Lower lobe of right lung (tissue), 2 donors: ENCODE measurements around the gene NCOA1. TPM values are rescaled to one million over a fixed set of nuclear protein-coding genes. Genes with fewer than 3 reads are reported as not detected.

Experiments
- ATAC-seq, 2 donors: fragments of 200-7000 bp; cut with Tn5 transposase; one replicate each; pipeline ENCODE4 v1.9.1; 2020 to 2022; ENCODE audit warnings: mild to moderate bottlenecking in 2 of 2, moderate library complexity in 2 of 2
- DNase-seq: peaks from one replicate; pipeline ENCODE4 v3.0.0-alpha.2; 2020
- H3K27ac ChIP-seq: fragments of 200-600 bp; one replicate; pipeline ENCODE4 v1.8.0; 2022
- H3K27me3 ChIP-seq: fragments of 200-600 bp; one replicate; pipeline ENCODE4 v1.8.0; 2022; ENCODE audit warnings: low read depth
- H3K36me3 ChIP-seq: fragments of 200-600 bp; one replicate; pipeline ENCODE4 v1.8.0; 2022; ENCODE audit warnings: mild to moderate bottlenecking
- H3K4me1 ChIP-seq: fragments of 200-600 bp; one replicate; pipeline ENCODE4 v1.8.0; 2022
- H3K4me3 ChIP-seq: fragments of 200-600 bp; one replicate; pipeline ENCODE4 v1.8.0; 2022; ENCODE audit warnings: mild to moderate bottlenecking
- H3K9me3 ChIP-seq: fragments of 200-600 bp; one replicate; pipeline ENCODE4 v1.8.0; 2022
- CTCF ChIP-seq: fragments of 200-600 bp; IDR thresholded peaks from one replicate; pipeline ENCODE4 v1.8.0; 2022; ENCODE audit warnings: antibody characterized with exemption, mild to moderate bottlenecking
- intact Hi-C: fragments of 100-400 bp; cut with DNase I; formaldehyde crosslinking; loops from one replicate; pipeline ENCODE4 v1.11.0; 2022
- total RNA-seq: library from RNA; stranded (reverse); fragmentation: NEBNext Ultra II Directional; extraction: Animal tissue kit (Norgen Biotek cat#: 25700); gene quantifications from one replicate; pipeline ENCODE4 v1.2.1, GENCODE V29; 2021
- donor health status: DM: no; HTN: yes; CAD: no; lungs with severe emphysema.

The NCOA1 gene
- total RNA-seq, 1 donor from 2014 or later: 48.3 TPM

- no peak overlapping the region for H3K27ac ChIP-seq
These were observed 211.7 kb downstream of the NCOA1 start for GRCh38 chr2:24702800-24703199.

GRCh38 chr2:24704692-24705091 is 213.6 kb downstream of the NCOA1 start:
- TF ChIP-seq CTCF: no peak
- Histone ChIP-seq H3K36me3 (peaks cover 31% of the 10 kb centered on the region), H3K27me3 (no peaks in the 10 kb centered on the region), H3K4me1 (no peaks in the 10 kb centered on the region), H3K4me3 (no peak overlapping the region), H3K9me3 (no peaks in the 10 kb centered on the region), H3K27ac (no peak overlapping the region)
- intact Hi-C loops: no loop called here
- ATAC-seq (no peak), DNase-seq (no peak)

More at GRCh38 chr2:24702800-24703199, 211.7 kb downstream of the NCOA1 start:
- H3K27me3 ChIP-seq: no peaks in the 10 kb centered on the region
- intact Hi-C loops: no loop called here
- no peak for TF ChIP-seq CTCF
- H3K4me1 ChIP-seq: no peaks in the 10 kb centered on the region
- no peak overlapping the region for H3K4me3 ChIP-seq
- H3K9me3 ChIP-seq: no peaks in the 10 kb centered on the region
- ATAC-seq: no peak
- DNase-seq: no peak
- peaks cover 28% of the 10 kb centered on the region for H3K36me3 ChIP-seq

GRCh38 chr2:24707143-24707542 is 216.1 kb downstream of the NCOA1 start:
- no peak overlapping the region for H3K4me3 ChIP-seq
- no peak for TF ChIP-seq CTCF
- peaks cover 47% of the 10 kb centered on the region for H3K36me3 ChIP-seq
- ATAC-seq (no peak), DNase-seq (no peak)
- H3K9me3 ChIP-seq: no peaks in the 10 kb centered on the region
- H3K27me3 ChIP-seq: no peaks in the 10 kb centered on the region
- H3K27ac ChIP-seq: no peak overlapping the region
- intact Hi-C loops: no loop called here
- H3K4me1 ChIP-seq: no peaks in the 10 kb centered on the region

GRCh38 chr2:24708537-24709152 is 217.6 kb downstream of the NCOA1 start:
- H3K27ac ChIP-seq: no peak overlapping the region
- H3K4me3 ChIP-seq: no peak overlapping the region
- no peaks in the 10 kb centered on the region for H3K27me3 ChIP-seq
- intact Hi-C loops: no loop called here
- ATAC-seq: no peak
- TF ChIP-seq CTCF: no peak
- H3K4me1 ChIP-seq: no peaks in the 10 kb centered on the region
- no peaks in the 10 kb centered on the region for H3K9me3 ChIP-seq
- DNase-seq: no peak
- H3K36me3 ChIP-seq: peaks cover 56% of the 10 kb centered on the region

GRCh38 chr2:24710806-24711205 is 219.8 kb downstream of the NCOA1 start:
- Histone ChIP-seq H3K4me3 (no peak overlapping the region), H3K4me1 (no peaks in the 10 kb centered on the region), H3K27ac (no peak overlapping the region), H3K9me3 (no peaks in the 10 kb centered on the region), H3K36me3 (peaks cover 54% of the 10 kb centered on the region), H3K27me3 (no peaks in the 10 kb centered on the region)
- ATAC-seq: no peak
- intact Hi-C loops: no loop called here
- TF ChIP-seq CTCF: no peak
- no peak for DNase-seq
